ENCODE results near the gene CENPO.

GRCh38 chr2:24844023-24844685 lies 50.9 kb downstream of the CENPO start:
- TF ChIP-seq CTCF (conservative IDR thresholded peaks at IDR 0.05): no peak
- no peak for TF ChIP-seq ZFX (IDR thresholded peaks at IDR 0.05)

Measured in C4-2B (cell line).